Ovary (tissue), 3 donors: ENCODE results near the gene UTRN.

Source experiments
- POLR2A ChIP-seq: fragments of 450-650 bp; IDR thresholded peaks from one replicate; pipeline ENCODE4 v1.6.1; 2017; ENCODE audit warnings: antibody characterized with exemption, mild to moderate bottlenecking, moderate library complexity
- TF ChIP-seq, protein P1 (sequence below), 3 donors: fragments of 450-650 bp in 2 of 3; fragments of 200-600 bp in 1 of 3; IDR thresholded peaks; one replicate each; pipeline versions ENCODE4 v1.5.1 to v1.8.0; 2016 to 2022; ENCODE audit warnings: antibody characterized with exemption in 3 of 3, mild to moderate bottlenecking in 1 of 3
- donor health status: DM: no; HTN: no; CAD: no.

DNA sequence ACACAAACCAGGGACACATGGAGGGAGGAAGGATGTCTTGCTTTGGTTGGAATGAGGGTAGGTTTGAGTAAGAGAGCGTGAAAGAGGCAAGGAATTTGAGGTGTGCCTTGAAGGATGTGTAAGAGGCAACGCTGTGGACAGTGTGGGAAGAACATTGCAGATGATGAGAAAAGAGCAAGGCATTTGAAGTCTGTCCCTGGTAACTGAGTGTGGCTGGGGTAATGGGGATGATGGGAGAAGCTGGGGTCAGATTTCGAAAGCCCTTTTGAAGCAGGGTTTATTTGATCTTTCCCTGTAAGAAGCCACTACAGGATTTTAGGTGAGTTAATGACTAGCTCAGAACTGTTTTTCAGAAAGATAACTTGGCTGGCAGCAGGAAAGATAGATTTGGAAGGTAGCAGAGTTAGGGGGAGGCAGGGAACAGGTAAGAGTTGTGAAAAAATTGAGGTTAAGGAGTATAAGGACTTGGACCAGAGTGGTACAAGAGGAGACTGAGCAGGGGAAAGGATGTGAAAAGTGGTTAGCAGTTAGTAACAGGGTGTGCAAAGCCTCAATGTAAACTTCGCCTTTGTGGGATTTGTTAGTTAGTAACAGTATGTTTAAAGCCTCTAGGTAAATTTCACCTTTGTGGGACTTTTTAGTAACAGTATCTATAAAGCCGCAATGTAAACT is 17.7 kb downstream of the UTRN start:
- TF ChIP-seq, protein P1, sequence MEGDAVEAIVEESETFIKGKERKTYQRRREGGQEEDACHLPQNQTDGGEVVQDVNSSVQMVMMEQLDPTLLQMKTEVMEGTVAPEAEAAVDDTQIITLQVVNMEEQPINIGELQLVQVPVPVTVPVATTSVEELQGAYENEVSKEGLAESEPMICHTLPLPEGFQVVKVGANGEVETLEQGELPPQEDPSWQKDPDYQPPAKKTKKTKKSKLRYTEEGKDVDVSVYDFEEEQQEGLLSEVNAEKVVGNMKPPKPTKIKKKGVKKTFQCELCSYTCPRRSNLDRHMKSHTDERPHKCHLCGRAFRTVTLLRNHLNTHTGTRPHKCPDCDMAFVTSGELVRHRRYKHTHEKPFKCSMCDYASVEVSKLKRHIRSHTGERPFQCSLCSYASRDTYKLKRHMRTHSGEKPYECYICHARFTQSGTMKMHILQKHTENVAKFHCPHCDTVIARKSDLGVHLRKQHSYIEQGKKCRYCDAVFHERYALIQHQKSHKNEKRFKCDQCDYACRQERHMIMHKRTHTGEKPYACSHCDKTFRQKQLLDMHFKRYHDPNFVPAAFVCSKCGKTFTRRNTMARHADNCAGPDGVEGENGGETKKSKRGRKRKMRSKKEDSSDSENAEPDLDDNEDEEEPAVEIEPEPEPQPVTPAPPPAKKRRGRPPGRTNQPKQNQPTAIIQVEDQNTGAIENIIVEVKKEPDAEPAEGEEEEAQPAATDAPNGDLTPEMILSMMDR (IDR thresholded peaks at IDR 0.05): no peak
- TF ChIP-seq POLR2A: no peak
